ENCODE data around the gene PBX1. TPM values are rescaled to one million over a fixed set of nuclear protein-coding genes. Genes with fewer than 3 reads are reported as not detected.

PBX1 gene
- total and polyA plus RNA-seq, 4 donors = 2.2 to 17.3 (median 5.1) TPM

DNA sequence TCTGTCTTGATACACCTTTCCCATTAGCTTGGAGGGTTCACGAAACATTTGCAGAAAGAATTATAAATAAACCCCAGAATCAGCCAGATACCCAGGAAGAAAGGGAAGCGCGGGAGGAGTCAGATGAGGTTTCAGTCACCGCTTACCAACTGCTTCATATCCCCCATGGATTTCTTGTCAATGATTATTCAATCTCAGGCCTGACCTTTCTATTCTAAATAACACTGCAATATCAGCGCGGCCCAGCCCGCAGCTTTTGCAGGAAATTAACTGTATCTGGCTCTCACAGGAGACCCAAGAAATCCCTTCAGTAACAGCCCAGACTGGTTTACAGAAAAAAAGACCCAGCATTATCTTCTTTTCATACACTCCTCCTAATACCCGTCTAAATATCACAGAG is 308.6 kb downstream of the PBX1 start:
- WGBS = 86% methylated on average over 8 of the region's 8 CpGs
- TF ChIP-seq RXRA (IDR thresholded peaks at IDR 0.05) (no peak), YY1 (IDR thresholded peaks at IDR 0.05) (no peak), RAD21 (IDR thresholded peaks at IDR 0.05) (no peak), TAF1 (conservative IDR thresholded peaks at IDR 0.05) (no peak), HNF4G (IDR thresholded peaks at IDR 0.05) (no peak), HNF4A (conservative IDR thresholded peaks at IDR 0.05) (no peak)
- TF ChIP-seq, protein P1, sequence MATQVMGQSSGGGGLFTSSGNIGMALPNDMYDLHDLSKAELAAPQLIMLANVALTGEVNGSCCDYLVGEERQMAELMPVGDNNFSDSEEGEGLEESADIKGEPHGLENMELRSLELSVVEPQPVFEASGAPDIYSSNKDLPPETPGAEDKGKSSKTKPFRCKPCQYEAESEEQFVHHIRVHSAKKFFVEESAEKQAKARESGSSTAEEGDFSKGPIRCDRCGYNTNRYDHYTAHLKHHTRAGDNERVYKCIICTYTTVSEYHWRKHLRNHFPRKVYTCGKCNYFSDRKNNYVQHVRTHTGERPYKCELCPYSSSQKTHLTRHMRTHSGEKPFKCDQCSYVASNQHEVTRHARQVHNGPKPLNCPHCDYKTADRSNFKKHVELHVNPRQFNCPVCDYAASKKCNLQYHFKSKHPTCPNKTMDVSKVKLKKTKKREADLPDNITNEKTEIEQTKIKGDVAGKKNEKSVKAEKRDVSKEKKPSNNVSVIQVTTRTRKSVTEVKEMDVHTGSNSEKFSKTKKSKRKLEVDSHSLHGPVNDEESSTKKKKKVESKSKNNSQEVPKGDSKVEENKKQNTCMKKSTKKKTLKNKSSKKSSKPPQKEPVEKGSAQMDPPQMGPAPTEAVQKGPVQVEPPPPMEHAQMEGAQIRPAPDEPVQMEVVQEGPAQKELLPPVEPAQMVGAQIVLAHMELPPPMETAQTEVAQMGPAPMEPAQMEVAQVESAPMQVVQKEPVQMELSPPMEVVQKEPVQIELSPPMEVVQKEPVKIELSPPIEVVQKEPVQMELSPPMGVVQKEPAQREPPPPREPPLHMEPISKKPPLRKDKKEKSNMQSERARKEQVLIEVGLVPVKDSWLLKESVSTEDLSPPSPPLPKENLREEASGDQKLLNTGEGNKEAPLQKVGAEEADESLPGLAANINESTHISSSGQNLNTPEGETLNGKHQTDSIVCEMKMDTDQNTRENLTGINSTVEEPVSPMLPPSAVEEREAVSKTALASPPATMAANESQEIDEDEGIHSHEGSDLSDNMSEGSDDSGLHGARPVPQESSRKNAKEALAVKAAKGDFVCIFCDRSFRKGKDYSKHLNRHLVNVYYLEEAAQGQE (IDR thresholded peaks at IDR 0.05) = no peak
- Histone ChIP-seq H3K36me3 (ENCODE audit: control insufficient read depth in 4 of 4, insufficient read depth in 3 of 4, low read depth in 1 of 4, low read length in 3 of 4) (no peaks in the 10 kb centered on the region), H3K27ac (ENCODE audit: low read depth in 1 of 2, low read length in 2 of 2) (no peak overlapping the region), H3K27me3 (ENCODE audit: control insufficient read depth in 4 of 4, insufficient read depth in 4 of 4, low read length in 3 of 4) (no peaks in the 10 kb centered on the region), H3K4me1 (ENCODE audit: control insufficient read depth in 4 of 4, insufficient read depth in 4 of 4, low read length in 3 of 4) (no peaks in the 10 kb centered on the region), H3K9me3 (ENCODE audit: control insufficient read depth in 4 of 4, low read length in 3 of 4) (no peaks in the 10 kb centered on the region), H3K9ac (ENCODE audit: low read depth in 1 of 2, low read length in 2 of 2) (no peak overlapping the region), H3K4me3 (ENCODE audit: low read depth in 1 of 3, low read length in 3 of 3) (no peak overlapping the region)
- no peak for DNase-seq (ENCODE audit: low spot score)

DNA sequence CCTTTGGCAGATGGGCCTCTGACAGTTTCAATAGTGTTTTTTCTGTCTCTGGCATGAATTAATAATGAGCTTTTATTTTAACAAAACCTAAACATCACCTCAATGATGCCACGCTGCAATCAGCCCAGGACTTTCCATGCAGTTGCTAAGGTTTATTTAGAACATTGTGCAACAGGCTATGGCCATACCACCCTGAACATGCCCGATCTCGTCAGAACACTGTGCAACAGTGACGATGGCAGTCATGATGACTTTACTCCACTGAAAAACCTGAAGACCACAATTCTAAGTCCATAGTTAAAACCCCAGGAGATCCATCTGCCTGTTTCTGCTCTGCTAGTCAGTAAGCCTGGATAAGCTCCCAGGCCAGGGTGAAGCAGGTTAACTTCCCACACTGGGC is 310.0 kb downstream of the PBX1 start:
- DNase-seq (ENCODE audit: low spot score) = no peak
- TF ChIP-seq RXRA (IDR thresholded peaks at IDR 0.05) = no peak
- TF ChIP-seq, protein P2, sequence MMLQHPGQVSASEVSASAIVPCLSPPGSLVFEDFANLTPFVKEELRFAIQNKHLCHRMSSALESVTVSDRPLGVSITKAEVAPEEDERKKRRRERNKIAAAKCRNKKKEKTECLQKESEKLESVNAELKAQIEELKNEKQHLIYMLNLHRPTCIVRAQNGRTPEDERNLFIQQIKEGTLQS (IDR thresholded peaks at IDR 0.05) = no peak
- no peak for TF ChIP-seq EGR1 (IDR thresholded peaks at IDR 0.05; ENCODE audit: low read depth in 2 of 2)
- no peak for TF ChIP-seq NR2F2 (IDR thresholded peaks at IDR 0.05)
- no peak for TF ChIP-seq FOXA2 (IDR thresholded peaks at IDR 0.05)
- TF ChIP-seq, protein P3, sequence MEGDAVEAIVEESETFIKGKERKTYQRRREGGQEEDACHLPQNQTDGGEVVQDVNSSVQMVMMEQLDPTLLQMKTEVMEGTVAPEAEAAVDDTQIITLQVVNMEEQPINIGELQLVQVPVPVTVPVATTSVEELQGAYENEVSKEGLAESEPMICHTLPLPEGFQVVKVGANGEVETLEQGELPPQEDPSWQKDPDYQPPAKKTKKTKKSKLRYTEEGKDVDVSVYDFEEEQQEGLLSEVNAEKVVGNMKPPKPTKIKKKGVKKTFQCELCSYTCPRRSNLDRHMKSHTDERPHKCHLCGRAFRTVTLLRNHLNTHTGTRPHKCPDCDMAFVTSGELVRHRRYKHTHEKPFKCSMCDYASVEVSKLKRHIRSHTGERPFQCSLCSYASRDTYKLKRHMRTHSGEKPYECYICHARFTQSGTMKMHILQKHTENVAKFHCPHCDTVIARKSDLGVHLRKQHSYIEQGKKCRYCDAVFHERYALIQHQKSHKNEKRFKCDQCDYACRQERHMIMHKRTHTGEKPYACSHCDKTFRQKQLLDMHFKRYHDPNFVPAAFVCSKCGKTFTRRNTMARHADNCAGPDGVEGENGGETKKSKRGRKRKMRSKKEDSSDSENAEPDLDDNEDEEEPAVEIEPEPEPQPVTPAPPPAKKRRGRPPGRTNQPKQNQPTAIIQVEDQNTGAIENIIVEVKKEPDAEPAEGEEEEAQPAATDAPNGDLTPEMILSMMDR (IDR thresholded peaks at IDR 0.05; ENCODE audit: low read depth, low read length, missing input control) = no peak
- TF ChIP-seq HNF4A (conservative IDR thresholded peaks at IDR 0.05) = no peak
- TF ChIP-seq HNF4G (IDR thresholded peaks at IDR 0.05) = no peak
- TF ChIP-seq RAD21 (IDR thresholded peaks at IDR 0.05) = no peak
- Histone ChIP-seq H3K9ac (ENCODE audit: low read depth in 1 of 2, low read length in 2 of 2) (no peak overlapping the region), H3K4me3 (ENCODE audit: low read depth in 1 of 3, low read length in 3 of 3) (no peak overlapping the region), H3K27ac (ENCODE audit: low read depth in 1 of 2, low read length in 2 of 2) (no peak overlapping the region), H3K4me1 (ENCODE audit: control insufficient read depth in 4 of 4, insufficient read depth in 4 of 4, low read length in 3 of 4) (no peaks in the 10 kb centered on the region), H3K36me3 (ENCODE audit: control insufficient read depth in 4 of 4, insufficient read depth in 3 of 4, low read depth in 1 of 4, low read length in 3 of 4) (no peaks in the 10 kb centered on the region), H3K27me3 (ENCODE audit: control insufficient read depth in 4 of 4, insufficient read depth in 4 of 4, low read length in 3 of 4) (no peaks in the 10 kb centered on the region), H3K9me3 (ENCODE audit: control insufficient read depth in 4 of 4, low read length in 3 of 4) (no peaks in the 10 kb centered on the region)
- WGBS = 93% methylated on average over 4 of the region's 4 CpGs

DNA sequence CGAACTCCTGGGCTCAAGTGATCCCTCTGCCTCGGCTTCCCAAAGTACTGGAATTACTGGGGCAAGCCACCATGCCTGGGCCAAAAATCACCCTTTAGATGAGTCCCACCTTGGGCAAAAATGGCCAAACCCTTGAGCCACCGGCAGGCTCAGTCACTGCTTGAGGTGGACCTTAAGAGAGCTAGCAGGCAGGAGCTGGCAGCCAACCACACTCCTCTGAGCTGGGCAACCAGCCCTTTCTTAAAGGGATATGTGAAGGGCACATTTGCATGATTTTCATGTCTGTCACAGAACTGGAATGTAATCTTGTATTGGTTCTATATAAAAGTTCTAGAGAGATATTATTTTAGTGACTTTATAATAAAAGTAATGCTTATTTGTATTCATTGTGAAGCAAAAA is 316.5 kb downstream of the PBX1 start:
- Histone ChIP-seq H3K36me3 (ENCODE audit: control insufficient read depth in 4 of 4, insufficient read depth in 3 of 4, low read depth in 1 of 4, low read length in 3 of 4) (no peaks in the 10 kb centered on the region), H3K4me1 (ENCODE audit: control insufficient read depth in 4 of 4, insufficient read depth in 4 of 4, low read length in 3 of 4) (no peaks in the 10 kb centered on the region), H3K9ac (ENCODE audit: low read depth in 1 of 2, low read length in 2 of 2) (no peak overlapping the region), H3K27ac (ENCODE audit: low read depth in 1 of 2, low read length in 2 of 2) (no peak overlapping the region), H3K9me3 (ENCODE audit: control insufficient read depth in 4 of 4, low read length in 3 of 4) (no peaks in the 10 kb centered on the region), H3K4me3 (ENCODE audit: low read depth in 1 of 3, low read length in 3 of 3) (no peak overlapping the region), H3K27me3 (ENCODE audit: control insufficient read depth in 4 of 4, insufficient read depth in 4 of 4, low read length in 3 of 4) (no peaks in the 10 kb centered on the region)
- 88% methylated on average over 3 of the region's 3 CpGs for WGBS
- TF ChIP-seq, protein P1 (IDR thresholded peaks at IDR 0.05) = no peak
- TF ChIP-seq, protein P4, sequence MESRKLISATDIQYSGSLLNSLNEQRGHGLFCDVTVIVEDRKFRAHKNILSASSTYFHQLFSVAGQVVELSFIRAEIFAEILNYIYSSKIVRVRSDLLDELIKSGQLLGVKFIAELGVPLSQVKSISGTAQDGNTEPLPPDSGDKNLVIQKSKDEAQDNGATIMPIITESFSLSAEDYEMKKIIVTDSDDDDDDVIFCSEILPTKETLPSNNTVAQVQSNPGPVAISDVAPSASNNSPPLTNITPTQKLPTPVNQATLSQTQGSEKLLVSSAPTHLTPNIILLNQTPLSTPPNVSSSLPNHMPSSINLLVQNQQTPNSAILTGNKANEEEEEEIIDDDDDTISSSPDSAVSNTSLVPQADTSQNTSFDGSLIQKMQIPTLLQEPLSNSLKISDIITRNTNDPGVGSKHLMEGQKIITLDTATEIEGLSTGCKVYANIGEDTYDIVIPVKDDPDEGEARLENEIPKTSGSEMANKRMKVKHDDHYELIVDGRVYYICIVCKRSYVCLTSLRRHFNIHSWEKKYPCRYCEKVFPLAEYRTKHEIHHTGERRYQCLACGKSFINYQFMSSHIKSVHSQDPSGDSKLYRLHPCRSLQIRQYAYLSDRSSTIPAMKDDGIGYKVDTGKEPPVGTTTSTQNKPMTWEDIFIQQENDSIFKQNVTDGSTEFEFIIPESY (IDR thresholded peaks at IDR 0.05) = no peak
- no peak for TF ChIP-seq NR2F2 (IDR thresholded peaks at IDR 0.05)
- no peak for DNase-seq (ENCODE audit: low spot score)
